HFF-Myc (cell line): ENCODE results near the gene PHACTR2.
"Not testable (repeated sequence)": the region's sequence is repeated elsewhere in the genome, so short reads cannot be mapped to it uniquely, and the experiment has no call there.

Experiments
- DNase-seq: peaks from one replicate; pipeline ENCODE4 v3.0.0-alpha.2; 2011; ENCODE audit warnings: low read depth; ENCODE audit errors: extremely low read depth
- H3K4me3 ChIP-seq: replicated peaks from 2 replicates; pipeline ENCODE4 v1.5.1; 2011; ENCODE audit warnings: low read depth, mild to moderate bottlenecking, control low read depth, low read length
- TF ChIP-seq, protein P1 (sequence below): IDR thresholded peaks from 2 replicates; pipeline ENCODE4 v1.5.1; 2012; ENCODE audit warnings: mild to moderate bottlenecking, low read depth, low read length, control low read depth; ENCODE audit errors: missing control alignments

PHACTR2 gene

GRCh38 chr6:143657809-143658208 lies 20.0 kb upstream of the PHACTR2 start:
- TF ChIP-seq, protein P1, sequence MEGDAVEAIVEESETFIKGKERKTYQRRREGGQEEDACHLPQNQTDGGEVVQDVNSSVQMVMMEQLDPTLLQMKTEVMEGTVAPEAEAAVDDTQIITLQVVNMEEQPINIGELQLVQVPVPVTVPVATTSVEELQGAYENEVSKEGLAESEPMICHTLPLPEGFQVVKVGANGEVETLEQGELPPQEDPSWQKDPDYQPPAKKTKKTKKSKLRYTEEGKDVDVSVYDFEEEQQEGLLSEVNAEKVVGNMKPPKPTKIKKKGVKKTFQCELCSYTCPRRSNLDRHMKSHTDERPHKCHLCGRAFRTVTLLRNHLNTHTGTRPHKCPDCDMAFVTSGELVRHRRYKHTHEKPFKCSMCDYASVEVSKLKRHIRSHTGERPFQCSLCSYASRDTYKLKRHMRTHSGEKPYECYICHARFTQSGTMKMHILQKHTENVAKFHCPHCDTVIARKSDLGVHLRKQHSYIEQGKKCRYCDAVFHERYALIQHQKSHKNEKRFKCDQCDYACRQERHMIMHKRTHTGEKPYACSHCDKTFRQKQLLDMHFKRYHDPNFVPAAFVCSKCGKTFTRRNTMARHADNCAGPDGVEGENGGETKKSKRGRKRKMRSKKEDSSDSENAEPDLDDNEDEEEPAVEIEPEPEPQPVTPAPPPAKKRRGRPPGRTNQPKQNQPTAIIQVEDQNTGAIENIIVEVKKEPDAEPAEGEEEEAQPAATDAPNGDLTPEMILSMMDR: no peak
- no peak overlapping the region for H3K4me3 ChIP-seq
- no peak for DNase-seq

DNA sequence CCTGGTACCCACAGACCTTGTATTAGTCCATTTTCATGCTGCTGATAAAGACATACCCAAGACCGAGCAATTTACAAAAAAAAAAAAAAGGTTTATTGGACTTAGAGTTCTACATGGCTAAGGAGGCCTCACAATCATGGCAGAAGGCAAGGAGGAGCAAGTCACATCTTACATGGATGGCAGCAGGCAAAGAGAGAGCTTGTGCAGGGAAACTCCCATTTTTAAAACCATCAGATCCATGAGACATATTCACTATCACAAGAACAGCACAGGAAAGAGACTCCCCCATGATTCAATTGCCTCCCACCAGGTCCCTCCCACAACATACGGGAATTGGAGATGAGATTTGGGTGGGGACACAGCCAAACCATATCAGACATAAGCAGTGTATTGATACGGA lies 17.6 kb upstream of the PHACTR2 start:
- not testable (repeated sequence) for H3K4me3 ChIP-seq, DNase-seq

GRCh38 chr6:143664171-143664570 lies 13.6 kb upstream of the PHACTR2 start:
- H3K4me3 ChIP-seq: no peak overlapping the region
- TF ChIP-seq, protein P1: no peak
- no peak for DNase-seq

DNA sequence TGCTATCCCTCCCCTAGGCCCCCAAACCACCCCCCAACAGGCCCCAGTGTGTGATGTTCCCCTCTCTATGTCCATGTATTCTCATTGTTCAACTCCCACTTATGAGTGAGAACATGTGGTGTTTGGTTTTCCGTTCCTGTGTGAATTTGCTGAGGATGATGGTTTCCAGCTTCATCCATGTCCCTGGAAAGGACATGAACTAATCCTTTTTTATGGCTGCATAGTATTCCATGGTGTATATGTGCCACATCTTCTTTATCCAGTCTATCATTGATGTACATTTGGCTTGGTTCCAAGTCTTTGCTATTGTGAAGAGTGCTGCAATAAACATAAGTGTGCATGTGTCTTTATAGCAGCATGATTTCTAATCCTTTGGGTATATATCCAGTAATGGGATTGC lies 11.8 kb upstream of the PHACTR2 start:
- DNase-seq, H3K4me3 ChIP-seq: not testable (repeated sequence)

- DNase-seq, H3K4me3 ChIP-seq: not testable (repeated sequence)
Measured at GRCh38 chr6:143669483-143669882, 8.3 kb upstream of the PHACTR2 start.

- peak; percentile 30 for DNase-seq
- H3K4me3 ChIP-seq: no peak overlapping the region
- TF ChIP-seq, protein P1: no peak
Measured at GRCh38 chr6:143673669-143674068, 4.1 kb upstream of the PHACTR2 start.

DNA sequence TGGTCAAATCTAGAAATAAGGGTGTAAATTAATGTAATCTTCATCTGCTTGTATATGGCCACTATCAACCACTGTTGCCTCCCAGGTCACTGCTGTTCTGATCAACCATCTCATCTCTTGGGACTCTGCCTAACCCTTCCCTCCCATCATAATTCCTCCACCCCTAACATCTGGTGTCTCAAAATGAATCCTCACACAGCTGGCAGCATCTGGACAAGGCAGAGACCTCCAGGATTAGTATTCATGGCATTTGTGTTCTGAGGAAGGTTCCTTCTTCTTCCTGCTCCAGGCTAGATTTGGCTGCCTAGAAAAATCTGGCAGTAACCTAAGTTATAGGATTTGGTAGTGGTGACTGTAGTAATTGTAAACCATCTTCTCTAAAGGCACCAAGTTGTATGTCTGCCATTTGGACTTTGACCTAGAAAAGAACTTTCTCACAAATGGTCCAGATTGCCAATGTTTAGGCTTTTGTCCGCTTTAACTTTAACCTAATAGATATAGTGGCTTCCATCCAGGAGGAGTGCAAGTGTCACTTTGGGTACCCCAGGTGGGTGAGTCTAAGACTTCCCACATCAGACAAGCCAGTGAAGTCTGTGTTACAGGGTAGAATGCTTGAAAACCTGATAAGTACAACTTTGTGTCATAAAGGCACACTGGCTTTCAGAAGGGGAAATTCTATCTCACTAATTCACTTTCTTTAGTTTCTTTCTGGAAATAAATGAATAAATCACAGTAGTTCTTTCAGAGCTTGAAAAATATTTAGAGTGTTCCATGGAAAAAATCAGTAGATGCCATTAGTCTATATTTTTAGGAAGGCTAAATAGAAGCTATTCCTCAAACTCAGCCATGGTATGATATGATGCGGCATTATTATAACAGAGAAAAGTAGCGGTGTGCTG lies 3.0 kb upstream of the PHACTR2 start:
- no peak overlapping the region for H3K4me3 ChIP-seq
- peak; percentile 43 for DNase-seq
- TF ChIP-seq, protein P1: no peak

DNA sequence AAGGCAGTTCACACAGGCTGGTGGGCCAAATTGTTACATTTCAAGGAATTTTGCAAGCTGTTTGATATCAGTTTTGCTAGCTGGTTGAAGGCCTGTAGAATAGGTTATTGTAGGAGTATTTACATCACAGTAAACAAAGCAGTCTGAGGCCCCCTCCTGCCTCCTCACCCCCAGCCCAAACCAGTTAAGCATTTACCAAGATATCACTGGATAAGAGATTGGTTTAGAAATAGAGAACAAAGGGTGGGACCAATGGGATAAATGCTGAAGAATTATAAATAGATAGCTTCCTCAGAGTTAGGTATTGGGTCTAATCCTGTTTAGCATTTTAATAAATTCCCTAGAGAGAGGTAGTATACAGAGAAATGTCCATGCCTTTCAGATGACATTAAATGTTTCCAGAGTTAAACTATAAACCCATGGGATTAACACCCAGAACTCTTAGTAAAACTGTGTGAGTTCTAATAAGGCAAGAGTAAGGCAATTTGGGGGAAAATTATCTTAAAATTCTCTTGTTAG lies 2.3 kb upstream of the PHACTR2 start:
- TF ChIP-seq, protein P1: no peak
- no peak for DNase-seq
- no peak overlapping the region for H3K4me3 ChIP-seq
